ENCODE data around the gene MAP2. TPM values are rescaled to one million over a fixed set of nuclear protein-coding genes. Genes with fewer than 3 reads are reported as not detected.

The MAP2 gene
- total and polyA plus RNA-seq, 2 of the 13 experiments (the other 11 are each of a cell fraction or from before 2014, with no cell fraction given) = 0.08 TPM; not detected in 1

DNA sequence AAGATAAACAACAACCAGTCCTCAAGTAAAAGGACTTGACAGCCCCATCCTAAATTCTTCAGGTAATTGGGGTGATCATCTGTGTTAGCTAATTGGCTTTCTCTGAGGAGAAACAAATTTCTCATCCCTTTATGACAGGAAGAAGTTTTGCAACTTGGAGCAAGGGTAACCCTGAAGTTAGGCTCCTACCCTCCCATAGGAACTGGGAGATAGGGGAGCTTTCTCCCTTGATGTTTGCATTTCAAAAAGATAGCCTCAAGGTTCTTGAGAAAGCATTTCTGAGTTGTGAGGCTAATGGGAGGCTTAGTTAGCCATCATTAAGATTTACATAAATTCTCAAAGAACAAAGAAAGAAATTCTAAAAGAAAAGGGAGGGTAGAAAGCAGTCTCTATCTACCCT, 95.4 kb downstream of the MAP2 start:
- Histone ChIP-seq H4K20me1 (ENCODE audit: insufficient read depth, low read length) (no peaks in the 10 kb centered on the region), H3K27ac (ENCODE audit: extremely low read length, insufficient read depth, low read length) (no peak overlapping the region), H3K4me2 (ENCODE audit: low read depth, low read length) (no peak overlapping the region), H3K9me3 (ENCODE audit: low read length) (no peaks in the 10 kb centered on the region), H3K36me3 (replicated peaks in 1 of 2; ENCODE audit: control insufficient read depth in 1 of 2, insufficient read depth in 2 of 2, low read length in 2 of 2) (no peaks in the 10 kb centered on the region), H3K9ac (ENCODE audit: insufficient read depth, low read depth, low read length) (no peak overlapping the region), H3K79me2 (ENCODE audit: insufficient read depth, low read length) (no peaks in the 10 kb centered on the region), H3K4me1 (ENCODE audit: insufficient read depth, low read length) (no peaks in the 10 kb centered on the region), H2AFZ (ENCODE audit: low read length) (no peak overlapping the region), H3K27me3 (ENCODE audit: control insufficient read depth in 1 of 2, insufficient read depth in 2 of 2, low read length in 2 of 2) (no peaks in the 10 kb centered on the region), H3K4me3 (replicated peaks in 1 of 3; ENCODE audit: insufficient read depth in 1 of 3, low read depth in 2 of 3, low read length in 3 of 3) (no peak overlapping the region)
- no TSS peak for BruUV-seq (replicated peaks)
- no peak for ATAC-seq
- in situ Hi-C loops (cut with HindIII; ENCODE audit: extremely low pct_ligation_motif_present, low pct_unique_long_range_greater_than_20kb) (no loop called here), intact Hi-C loops (cut with micrococcal nuclease; ENCODE audit: unreplicated experiment) (no loop called here)
- ChIA-PET CTCF (ENCODE audit: low intra/inter-chr PET ratio, low total read pairs) (no interaction called here), POLR2A (no interaction called here)
- FAIRE-seq = no peak
- DNase-seq (ENCODE audit: low spot score) = no peak
- TF ChIP-seq, protein P1, sequence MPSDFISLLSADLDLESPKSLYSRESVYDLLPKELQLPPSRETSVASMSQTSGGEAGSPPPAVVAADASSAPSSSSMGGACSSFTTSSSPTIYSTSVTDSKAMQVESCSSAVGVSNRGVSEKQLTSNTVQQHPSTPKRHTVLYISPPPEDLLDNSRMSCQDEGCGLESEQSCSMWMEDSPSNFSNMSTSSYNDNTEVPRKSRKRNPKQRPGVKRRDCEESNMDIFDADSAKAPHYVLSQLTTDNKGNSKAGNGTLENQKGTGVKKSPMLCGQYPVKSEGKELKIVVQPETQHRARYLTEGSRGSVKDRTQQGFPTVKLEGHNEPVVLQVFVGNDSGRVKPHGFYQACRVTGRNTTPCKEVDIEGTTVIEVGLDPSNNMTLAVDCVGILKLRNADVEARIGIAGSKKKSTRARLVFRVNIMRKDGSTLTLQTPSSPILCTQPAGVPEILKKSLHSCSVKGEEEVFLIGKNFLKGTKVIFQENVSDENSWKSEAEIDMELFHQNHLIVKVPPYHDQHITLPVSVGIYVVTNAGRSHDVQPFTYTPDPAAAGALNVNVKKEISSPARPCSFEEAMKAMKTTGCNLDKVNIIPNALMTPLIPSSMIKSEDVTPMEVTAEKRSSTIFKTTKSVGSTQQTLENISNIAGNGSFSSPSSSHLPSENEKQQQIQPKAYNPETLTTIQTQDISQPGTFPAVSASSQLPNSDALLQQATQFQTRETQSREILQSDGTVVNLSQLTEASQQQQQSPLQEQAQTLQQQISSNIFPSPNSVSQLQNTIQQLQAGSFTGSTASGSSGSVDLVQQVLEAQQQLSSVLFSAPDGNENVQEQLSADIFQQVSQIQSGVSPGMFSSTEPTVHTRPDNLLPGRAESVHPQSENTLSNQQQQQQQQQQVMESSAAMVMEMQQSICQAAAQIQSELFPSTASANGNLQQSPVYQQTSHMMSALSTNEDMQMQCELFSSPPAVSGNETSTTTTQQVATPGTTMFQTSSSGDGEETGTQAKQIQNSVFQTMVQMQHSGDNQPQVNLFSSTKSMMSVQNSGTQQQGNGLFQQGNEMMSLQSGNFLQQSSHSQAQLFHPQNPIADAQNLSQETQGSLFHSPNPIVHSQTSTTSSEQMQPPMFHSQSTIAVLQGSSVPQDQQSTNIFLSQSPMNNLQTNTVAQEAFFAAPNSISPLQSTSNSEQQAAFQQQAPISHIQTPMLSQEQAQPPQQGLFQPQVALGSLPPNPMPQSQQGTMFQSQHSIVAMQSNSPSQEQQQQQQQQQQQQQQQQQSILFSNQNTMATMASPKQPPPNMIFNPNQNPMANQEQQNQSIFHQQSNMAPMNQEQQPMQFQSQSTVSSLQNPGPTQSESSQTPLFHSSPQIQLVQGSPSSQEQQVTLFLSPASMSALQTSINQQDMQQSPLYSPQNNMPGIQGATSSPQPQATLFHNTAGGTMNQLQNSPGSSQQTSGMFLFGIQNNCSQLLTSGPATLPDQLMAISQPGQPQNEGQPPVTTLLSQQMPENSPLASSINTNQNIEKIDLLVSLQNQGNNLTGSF (CRISPR knock-in tag; IDR thresholded peaks at IDR 0.05) = no peak
- TF ChIP-seq ZNF30 (CRISPR knock-in tag; IDR thresholded peaks at IDR 0.05) = no peak
- no peak for TF ChIP-seq ZC3H4 (CRISPR knock-in tag; IDR thresholded peaks at IDR 0.05; ENCODE audit: borderline replicate concordance)
- TF ChIP-seq, protein P2, sequence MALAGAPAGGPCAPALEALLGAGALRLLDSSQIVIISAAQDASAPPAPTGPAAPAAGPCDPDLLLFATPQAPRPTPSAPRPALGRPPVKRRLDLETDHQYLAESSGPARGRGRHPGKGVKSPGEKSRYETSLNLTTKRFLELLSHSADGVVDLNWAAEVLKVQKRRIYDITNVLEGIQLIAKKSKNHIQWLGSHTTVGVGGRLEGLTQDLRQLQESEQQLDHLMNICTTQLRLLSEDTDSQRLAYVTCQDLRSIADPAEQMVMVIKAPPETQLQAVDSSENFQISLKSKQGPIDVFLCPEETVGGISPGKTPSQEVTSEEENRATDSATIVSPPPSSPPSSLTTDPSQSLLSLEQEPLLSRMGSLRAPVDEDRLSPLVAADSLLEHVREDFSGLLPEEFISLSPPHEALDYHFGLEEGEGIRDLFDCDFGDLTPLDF (CRISPR knock-in tag; IDR thresholded peaks at IDR 0.05) = no peak
- TF ChIP-seq MAFG (CRISPR knock-in tag; IDR thresholded peaks at IDR 0.05) = no peak
- no peak for TF ChIP-seq ZKSCAN5 (CRISPR knock-in tag; IDR thresholded peaks at IDR 0.05)
- TF ChIP-seq EHMT2 (IDR thresholded peaks at IDR 0.05; ENCODE audit: borderline replicate concordance, low read depth, low read length) = no peak
- no peak for TF ChIP-seq ZNF207 (IDR thresholded peaks at IDR 0.05; ENCODE audit: borderline replicate concordance)
- TF ChIP-seq, protein P3, sequence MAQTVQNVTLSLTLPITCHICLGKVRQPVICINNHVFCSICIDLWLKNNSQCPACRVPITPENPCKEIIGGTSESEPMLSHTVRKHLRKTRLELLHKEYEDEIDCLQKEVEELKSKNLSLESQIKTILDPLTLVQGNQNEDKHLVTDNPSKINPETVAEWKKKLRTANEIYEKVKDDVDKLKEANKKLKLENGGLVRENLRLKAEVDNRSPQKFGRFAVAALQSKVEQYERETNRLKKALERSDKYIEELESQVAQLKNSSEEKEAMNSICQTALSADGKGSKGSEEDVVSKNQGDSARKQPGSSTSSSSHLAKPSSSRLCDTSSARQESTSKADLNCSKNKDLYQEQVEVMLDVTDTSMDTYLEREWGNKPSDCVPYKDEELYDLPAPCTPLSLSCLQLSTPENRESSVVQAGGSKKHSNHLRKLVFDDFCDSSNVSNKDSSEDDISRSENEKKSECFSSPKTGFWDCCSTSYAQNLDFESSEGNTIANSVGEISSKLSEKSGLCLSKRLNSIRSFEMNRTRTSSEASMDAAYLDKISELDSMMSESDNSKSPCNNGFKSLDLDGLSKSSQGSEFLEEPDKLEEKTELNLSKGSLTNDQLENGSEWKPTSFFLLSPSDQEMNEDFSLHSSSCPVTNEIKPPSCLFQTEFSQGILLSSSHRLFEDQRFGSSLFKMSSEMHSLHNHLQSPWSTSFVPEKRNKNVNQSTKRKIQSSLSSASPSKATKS (CRISPR knock-in tag; IDR thresholded peaks at IDR 0.05) = no peak
- TF ChIP-seq RBAK (CRISPR knock-in tag; IDR thresholded peaks at IDR 0.05) = no peak
- TF ChIP-seq, protein P4, sequence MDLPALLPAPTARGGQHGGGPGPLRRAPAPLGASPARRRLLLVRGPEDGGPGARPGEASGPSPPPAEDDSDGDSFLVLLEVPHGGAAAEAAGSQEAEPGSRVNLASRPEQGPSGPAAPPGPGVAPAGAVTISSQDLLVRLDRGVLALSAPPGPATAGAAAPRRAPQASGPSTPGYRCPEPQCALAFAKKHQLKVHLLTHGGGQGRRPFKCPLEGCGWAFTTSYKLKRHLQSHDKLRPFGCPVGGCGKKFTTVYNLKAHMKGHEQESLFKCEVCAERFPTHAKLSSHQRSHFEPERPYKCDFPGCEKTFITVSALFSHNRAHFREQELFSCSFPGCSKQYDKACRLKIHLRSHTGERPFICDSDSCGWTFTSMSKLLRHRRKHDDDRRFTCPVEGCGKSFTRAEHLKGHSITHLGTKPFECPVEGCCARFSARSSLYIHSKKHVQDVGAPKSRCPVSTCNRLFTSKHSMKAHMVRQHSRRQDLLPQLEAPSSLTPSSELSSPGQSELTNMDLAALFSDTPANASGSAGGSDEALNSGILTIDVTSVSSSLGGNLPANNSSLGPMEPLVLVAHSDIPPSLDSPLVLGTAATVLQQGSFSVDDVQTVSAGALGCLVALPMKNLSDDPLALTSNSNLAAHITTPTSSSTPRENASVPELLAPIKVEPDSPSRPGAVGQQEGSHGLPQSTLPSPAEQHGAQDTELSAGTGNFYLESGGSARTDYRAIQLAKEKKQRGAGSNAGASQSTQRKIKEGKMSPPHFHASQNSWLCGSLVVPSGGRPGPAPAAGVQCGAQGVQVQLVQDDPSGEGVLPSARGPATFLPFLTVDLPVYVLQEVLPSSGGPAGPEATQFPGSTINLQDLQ (CRISPR knock-in tag; IDR thresholded peaks at IDR 0.05) = no peak
- no peak for TF ChIP-seq ZNF878 (CRISPR knock-in tag; IDR thresholded peaks at IDR 0.05)

Data from HepG2 (cell line).